GM12873 (cell line): ENCODE results near the gene SNX8.

Experiments
- CTCF ChIP-seq: IDR thresholded peaks from 2 replicates; pipeline ENCODE4 v1.5.1; 2012; ENCODE audit warnings: low read depth, mild to moderate bottlenecking, moderate library complexity, low read length, control low read depth; ENCODE audit not compliant: insufficient read depth; ENCODE audit errors: missing control alignments

Gene SNX8

GRCh38 chr7:2224491-2224928 is 89.7 kb downstream of the SNX8 start:
- no peak for TF ChIP-seq CTCF

- no peak for TF ChIP-seq CTCF
These were observed 90.9 kb downstream of the SNX8 start for GRCh38 chr7:2223321-2223720.

DNA sequence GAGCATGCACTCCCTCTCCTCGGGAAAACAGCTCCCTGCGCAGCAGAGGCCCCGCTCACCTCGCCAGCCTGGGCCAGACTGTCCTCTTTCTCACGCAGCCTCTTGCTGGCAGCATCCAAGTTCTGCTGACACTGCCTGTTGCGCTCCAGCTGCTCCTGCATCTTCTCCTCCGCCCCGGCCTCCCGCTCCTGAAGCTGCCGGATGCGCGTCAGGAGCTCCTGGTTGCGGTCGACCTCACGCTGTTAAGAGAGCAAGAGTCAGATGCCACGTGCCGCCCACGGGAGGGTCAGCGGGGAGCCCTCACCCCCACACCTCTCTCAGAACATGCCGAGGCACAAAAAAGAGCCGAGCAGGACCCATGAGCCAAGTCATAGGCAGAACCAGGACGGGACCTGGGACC is 91.7 kb downstream of the SNX8 start:
- no peak for TF ChIP-seq CTCF

- TF ChIP-seq CTCF = no peak
These were observed 93.3 kb downstream of the SNX8 start for GRCh38 chr7:2220954-2221353.

DNA sequence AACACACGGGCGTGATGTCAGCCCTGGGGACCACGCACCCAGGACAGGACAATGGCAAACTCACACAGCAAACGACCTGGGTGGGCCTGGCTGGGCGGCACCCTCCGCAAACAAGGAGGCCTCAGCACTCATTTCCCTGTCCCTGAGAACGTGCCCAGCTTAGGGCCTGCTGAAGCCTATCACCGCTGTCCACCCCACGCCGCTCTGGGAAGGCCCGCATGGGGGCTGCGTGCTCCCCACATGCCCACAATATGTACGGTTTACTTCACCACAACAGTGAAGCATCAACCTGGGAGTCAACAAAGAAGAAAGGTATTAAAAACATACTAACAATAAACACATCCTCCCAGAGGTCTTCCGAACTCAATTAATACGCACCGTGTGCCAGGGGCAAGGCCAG is 93.7 kb downstream of the SNX8 start:
- TF ChIP-seq CTCF = no peak

- no peak for TF ChIP-seq CTCF
These were observed 94.2 kb downstream of the SNX8 start for GRCh38 chr7:2220030-2220429.

DNA sequence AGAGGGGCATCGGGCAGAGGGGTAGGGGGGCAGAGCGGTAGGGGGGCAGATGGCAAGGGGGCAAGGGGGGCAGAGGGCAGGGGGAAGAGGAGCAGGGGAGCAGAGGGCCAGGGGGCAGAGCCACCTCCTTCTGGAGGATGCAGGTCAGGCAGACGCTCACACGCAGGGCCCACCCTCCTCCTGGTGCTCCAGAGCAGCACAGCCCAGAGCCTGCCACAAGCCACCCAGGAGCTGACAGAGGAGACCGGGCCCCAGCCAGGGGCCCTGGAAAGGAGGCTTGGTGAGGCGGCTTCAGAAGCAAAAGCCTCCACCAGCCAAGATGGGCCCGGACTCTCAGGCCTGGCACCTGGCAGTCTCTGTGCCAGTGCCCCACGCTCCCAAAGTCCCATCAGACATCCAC is 94.6 kb downstream of the SNX8 start:
- no peak for TF ChIP-seq CTCF
